OCI-M2 (cell line): ENCODE data around the gene TUT1.
"Not testable (repeated sequence)": the region's sequence is repeated elsewhere in the genome, so short reads cannot be mapped to it uniquely, and the experiment has no call there.

ENCODE experiments used
- DNase-seq: peaks from one replicate; lab custom pipeline; 2025; ENCODE audit not compliant: unreplicated experiment; lab: John Stamatoyannopoulos, UW

TUT1 gene

DNA sequence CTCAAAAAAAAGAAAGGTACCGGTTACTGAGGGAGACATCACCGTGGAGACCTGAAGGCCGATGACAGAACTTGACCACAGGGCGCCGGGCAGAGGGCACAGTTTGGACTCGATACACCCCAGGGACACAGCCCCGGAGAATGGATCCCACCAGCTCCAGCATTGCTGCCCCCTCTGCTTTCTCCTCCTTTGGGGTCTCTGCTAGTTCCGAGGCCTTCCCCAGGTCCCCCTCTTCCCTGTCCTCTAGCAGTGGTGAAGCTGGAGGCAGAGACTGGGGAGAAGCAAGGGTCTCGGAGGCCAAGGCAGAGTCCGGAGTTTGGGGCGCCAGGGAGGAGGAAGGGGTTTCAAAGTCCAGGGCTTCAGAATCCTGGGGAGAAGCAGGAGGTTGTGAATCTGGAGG, 12.8 kb downstream of the TUT1 start:
- no peak for DNase-seq

DNA sequence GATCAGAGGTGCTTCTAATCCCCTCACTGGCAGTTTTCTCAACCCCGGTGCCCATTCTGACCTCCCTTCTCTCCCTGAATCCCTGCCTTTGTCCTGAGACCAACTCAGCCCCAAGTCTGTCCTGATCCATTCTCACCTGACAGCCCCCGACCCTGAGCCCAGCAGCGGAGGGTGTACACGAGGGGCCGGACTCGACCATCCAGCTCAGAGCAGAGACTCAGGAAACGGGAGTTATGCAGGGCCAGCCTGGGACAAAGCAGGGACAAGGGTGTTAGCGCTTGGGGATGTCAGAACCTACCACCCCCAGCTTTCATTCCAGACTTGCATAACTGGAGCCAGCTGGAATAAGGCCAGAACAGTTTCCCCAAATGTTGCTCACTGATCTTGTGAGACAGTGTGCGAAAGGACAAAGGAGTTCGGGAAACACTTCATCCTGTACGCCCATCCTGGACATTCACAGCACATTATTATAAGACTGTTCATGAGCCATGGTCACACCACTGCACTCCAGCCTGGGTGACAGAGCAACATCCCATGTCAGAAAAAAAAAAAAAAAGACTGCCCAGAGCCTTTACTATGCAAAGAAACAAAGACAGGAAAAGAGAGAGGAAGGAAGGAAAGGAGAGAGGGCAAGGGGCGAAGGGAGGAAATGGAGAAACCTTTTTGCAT, 14.1 kb downstream of the TUT1 start:
- DNase-seq = no peak

- DNase-seq = no peak
Measured at GRCh38 chr11:62575837-62576236, 15.5 kb downstream of the TUT1 start.

DNA sequence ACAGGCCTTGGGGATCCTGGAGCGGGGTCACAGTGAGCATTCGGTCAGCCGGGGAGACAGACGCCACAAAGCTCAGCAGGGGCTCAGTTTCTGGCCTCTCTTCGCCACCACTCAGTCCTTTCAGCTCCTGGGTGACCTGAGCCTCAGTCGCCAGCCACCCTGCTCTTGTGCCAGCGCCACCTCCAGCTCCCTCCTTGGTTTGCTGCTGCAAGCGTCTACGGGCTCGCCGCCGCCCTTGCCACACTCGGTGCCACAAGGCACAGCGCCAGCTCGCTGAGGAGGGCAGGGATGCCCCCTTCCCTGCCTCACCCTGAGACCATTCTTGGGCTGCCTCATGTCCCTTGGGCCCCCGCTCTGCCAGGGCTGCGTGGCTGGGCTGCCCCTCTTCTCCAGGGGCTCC, 16.2 kb downstream of the TUT1 start:
- no peak for DNase-seq

DNA sequence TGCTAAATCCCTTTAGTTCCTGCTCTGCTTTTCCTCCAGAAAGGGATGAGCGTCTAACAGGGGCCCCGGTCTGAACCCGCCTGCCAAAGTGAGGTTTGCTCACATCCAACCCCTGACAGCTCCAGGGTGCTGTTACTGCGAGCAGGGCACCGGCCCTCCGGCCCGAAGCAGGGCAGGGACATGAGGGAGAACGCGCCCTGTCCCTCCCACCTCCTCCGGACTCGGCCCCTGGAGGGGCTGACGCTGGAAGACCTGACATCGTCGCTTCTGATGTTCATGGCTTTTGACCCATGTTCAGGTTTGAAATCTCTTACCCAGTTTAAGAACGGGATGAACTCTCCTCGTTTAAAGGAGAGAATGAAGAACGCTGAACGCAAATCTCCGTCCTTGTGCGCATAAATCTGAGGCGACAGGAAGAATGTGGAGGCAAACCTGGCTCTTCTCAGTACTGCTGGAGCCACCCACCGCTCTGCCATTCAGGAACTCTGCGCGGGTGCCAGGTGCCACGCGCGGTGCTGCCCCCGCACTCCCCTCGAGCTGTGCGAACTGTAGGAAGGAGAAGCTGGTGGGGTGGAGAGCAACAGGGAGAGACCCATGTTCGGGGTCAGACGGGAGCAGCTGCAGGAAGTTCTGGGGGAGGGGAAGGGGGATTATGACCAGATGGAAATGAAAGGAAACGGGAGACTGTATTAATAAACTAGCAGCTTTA, 16.8 kb downstream of the TUT1 start:
- no peak for DNase-seq

DNA sequence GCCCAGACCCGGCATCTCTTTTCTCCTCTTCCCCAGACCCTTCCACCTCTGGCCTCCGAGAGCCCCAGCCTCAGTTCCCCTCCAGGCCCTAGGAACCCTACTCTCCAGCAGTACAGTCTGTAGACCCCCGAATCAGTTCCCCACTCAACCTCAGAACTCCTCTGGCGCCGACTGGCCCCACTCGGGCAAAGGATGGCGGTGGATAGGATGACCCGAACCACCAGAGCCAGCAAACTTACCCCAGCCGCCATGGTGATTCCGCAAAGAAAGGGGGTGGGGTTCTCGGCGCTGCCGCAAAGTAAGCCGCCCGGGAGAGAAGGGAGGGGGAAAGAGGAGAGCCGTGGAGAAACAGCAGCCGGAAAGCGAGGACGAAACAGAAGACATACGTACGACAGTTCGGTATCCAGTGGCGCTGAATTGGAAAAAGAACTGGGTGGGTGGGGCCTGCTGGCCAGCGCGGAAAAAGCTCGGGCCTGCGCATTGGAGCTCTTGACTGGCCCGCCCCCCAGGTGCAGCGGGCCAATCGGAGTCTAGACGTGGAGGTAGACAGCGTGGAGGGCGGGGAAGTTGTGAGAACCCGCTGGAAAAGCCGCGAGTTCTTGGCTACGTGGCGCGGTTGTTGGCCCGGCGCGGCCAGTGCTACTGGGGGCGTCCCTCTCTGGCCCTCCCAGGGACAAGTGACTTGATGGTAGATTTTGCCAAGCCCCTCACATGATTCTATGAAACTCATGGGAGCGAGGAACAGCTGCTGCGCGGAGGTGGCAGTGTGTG, 17.5 kb downstream of the TUT1 start, which contains the start of gene EEF1G:
Gene EEF1G (minus strand): TSS at position 300 of the 771 bp plus-strand sequence. CDS start 49 bp downstream, at position 251.
- peak; percentile 91 for DNase-seq

DNA sequence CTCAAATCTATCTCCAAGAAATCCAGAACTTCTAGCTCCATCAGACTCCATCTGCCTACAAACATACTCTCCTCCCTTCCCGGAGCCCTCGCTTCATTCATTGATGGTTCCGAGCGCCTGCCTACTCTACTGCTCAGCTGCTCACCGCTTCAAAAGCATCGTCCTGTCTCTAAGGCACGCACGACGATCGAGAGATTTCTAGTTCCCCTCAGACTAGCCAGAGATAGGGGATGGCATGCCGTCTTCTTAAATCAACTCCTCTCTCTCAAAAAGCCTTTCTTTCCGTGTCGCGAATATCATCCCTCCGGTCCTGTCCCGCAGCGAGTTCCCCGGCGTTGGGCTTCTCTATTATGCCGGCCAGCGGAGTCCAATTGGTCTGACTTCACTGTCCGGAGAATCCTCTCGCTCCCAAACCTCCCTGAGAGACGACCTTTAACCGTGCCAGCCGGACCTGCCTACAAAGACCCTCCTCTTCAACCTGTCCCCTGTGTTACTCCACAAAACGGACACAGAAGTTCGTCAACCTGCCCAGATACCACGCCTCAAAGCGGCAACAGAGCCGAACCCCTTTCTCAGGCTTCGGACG, 18.2 kb downstream of the TUT1 start:
- DNase-seq = no peak

GRCh38 chr11:62572431-62572830, 18.9 kb downstream of the TUT1 start:
- DNase-seq = no peak

GRCh38 chr11:62571493-62571892, 19.8 kb downstream of the TUT1 start:
- DNase-seq = not testable (repeated sequence)

DNA sequence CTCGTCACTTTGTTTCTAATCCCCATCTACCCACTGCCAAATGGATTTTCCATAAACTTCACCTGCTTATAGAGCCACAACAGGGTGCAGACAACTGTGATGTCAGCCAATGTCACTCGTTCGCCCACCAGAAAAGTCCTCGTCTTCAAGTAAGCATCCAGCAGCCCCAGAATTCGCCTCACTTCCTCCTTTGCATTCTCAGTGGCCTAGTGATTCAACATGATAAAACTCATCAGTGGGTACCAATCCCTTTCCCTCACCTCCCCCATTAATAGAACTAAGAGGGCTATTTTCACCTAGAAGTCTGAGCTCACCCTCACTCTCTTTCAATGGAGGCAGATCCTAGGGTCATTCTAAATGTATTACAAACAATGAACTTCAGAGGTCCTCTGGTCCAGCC, 20.4 kb downstream of the TUT1 start:
- DNase-seq = not testable (repeated sequence)

DNA sequence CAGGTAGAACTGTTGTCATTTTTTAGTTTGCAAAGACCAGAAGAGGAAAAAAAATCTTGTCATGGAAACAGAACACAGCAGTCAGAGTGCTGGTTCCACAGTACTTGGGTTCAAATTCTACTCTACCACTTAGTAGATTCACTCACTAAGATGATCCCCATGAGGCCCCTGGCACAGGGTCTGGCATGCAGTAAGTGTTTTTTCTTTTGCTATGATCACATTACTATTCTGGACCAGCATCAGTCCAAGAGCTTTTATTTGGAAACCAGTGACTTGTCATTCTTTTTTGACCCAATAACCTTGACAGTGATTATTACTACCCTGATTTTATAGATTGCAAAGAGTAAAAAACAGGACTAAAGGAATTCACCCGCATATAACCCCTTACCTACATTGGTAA, 21.7 kb downstream of the TUT1 start:
- DNase-seq = no peak

GRCh38 chr11:62567018-62567633, 24.2 kb downstream of the TUT1 start:
- DNase-seq = no peak

DNA sequence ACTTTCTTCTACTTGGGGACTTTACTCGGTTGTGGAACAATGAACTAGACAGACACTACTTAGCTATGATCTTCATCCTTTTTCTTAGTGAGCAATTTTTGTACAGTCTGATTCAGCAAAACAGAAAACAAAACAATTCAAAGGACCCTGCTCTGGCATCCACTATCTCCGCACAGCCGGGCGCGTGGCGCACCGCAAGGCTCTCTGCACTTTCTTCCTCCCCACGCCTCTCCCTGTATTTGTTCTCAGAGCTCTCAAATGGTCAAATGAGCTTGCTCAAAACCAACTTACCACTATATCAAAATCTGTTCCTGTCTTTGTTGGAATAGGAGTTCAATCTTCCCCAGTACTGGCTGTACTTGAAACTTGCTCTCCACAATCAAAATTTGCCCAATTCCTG, 25.1 kb downstream of the TUT1 start:
- DNase-seq = no peak

GRCh38 chr11:62565100-62565802, 26.1 kb downstream of the TUT1 start:
- no peak for DNase-seq

- not testable (repeated sequence) for DNase-seq
Measured at GRCh38 chr11:62561677-62562230, 29.6 kb downstream of the TUT1 start.

GRCh38 chr11:62560566-62561103, 30.7 kb downstream of the TUT1 start:
- no peak for DNase-seq

DNA sequence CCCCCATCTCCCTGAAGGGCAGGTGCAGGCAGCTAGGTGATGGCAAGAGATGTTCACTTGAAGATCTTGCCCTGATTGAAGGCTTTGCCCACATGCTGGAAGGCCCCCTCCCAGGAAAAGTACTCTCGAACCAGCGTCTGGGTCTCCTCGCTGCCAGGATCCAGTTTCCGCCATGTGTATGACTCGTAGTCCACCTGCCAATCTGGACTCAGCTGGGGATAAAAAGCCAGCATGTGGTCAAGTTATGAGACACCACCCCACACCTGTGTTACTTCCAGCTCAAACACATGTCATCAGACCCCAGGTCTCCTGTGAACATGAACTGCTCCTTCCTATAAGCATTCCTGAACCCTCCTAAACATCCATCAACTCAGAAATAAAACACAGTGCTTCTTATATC, 31.7 kb downstream of the TUT1 start:
- not testable (repeated sequence) for DNase-seq

GRCh38 chr11:62559204-62559603, 32.1 kb downstream of the TUT1 start:
- no peak for DNase-seq

DNA sequence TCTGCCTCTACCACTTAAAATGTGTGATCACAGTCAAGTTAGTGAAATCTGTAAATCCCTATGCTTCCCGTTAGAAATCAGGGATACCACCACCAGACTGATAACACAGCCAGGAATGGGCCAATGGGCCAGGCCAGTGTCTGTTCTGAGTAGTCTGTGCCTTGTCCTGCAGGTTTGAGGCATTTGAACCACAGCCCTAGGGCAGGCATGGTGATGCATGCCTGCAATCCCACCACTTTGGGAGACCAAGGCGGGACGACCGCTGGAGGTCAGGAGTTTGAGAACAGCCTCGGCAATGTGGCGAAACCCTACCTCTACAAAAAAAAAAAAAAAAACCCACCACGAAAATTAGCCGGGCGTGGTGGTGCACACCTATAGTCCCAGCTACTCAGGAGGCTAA, 32.7 kb downstream of the TUT1 start:
- DNase-seq = no peak
